Measurements from ENCODE around the gene ELAVL3.

Gene ELAVL3

GRCh38 chr19:11496391-11497163 is 15.7 kb upstream of the ELAVL3 start:
- no peak overlapping the region for H3K27ac Mint-ChIP-seq
- H3K27me3 Mint-ChIP-seq, result no peaks in the 10 kb centered on the region
- peaks cover 7% of the 10 kb centered on the region for H3K4me1 Mint-ChIP-seq
- H3K4me3 Mint-ChIP-seq, result no peak overlapping the region
- DNase-seq (peak; percentile 52 to 66), ATAC-seq (peak; percentile 83)
- H3K9me3 Mint-ChIP-seq, result no peaks in the 10 kb centered on the region

- H3K4me3 Mint-ChIP-seq, result no peak overlapping the region
- no peaks in the 10 kb centered on the region for H3K27me3 Mint-ChIP-seq
- no peaks in the 10 kb centered on the region for H3K9me3 Mint-ChIP-seq
These were observed 15.0 kb upstream of the ELAVL3 start for GRCh38 chr19:11495885-11496284.

DNA sequence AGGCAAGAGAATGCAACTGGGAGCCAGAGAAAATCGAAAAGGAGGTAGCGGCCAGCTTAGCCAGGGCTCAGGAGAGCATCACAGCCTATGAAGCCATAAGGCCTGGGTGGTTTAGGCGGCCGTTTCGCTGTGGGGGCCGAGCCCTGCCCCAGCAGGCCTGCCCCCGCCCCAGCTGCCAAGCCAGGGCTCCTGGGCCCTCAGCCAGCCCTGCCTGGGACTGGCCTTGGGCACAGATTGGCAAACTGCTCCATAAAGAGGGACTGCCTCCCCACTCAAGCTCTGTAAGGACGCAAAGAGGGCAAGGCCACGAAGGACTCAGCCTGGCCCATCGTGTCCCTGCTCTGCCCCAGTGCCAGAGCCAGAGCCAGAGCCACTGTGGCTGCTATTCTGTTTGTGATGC is 14.6 kb upstream of the ELAVL3 start:
- ATAC-seq, result no peak
- Mint-ChIP-seq H3K27me3 (no peaks in the 10 kb centered on the region), H3K4me1 (peaks cover 7% of the 10 kb centered on the region), H3K4me3 (no peak overlapping the region), H3K9me3 (no peaks in the 10 kb centered on the region), H3K27ac (no peak overlapping the region)
- DNase-seq, result no peak

More at GRCh38 chr19:11495885-11496284, 15.0 kb upstream of the ELAVL3 start:
- ATAC-seq, result no peak
- Mint-ChIP-seq H3K27ac (no peak overlapping the region), H3K4me1 (peaks cover 7% of the 10 kb centered on the region)
- no peak for DNase-seq

GRCh38 chr19:11494634-11495285 is 13.9 kb upstream of the ELAVL3 start:
- Mint-ChIP-seq H3K4me1 (peaks cover under 1% of the 10 kb centered on the region), H3K4me3 (no peak overlapping the region), H3K27me3 (no peaks in the 10 kb centered on the region), H3K27ac (peak overlapping the region in 1 of 2 donors; percentile 67), H3K9me3 (no peaks in the 10 kb centered on the region)
- DNase-seq (no peak), ATAC-seq (no peak)

DNA sequence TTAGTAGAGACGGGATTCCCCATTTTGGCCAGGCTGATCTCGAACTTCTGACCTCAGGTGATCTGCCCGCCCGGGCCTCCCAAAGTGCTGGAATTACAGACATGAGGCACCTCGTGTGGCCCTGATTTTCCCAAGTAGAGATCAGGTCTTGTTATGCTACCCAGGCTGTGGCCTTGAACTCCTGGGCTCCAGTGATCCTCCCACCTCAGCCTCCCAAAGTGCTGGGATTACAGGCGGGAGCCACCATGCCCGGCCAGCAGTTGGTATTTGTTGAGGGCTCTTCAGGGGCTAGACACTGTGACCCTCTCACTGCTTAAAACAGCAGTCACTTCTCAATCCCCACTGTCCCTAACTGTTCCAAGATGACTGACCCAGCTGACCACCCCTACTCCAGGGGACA is 8.5 kb upstream of the ELAVL3 start:
- no peak overlapping the region for H3K4me3 Mint-ChIP-seq
- ATAC-seq (no peak), DNase-seq (no peak)

DNA sequence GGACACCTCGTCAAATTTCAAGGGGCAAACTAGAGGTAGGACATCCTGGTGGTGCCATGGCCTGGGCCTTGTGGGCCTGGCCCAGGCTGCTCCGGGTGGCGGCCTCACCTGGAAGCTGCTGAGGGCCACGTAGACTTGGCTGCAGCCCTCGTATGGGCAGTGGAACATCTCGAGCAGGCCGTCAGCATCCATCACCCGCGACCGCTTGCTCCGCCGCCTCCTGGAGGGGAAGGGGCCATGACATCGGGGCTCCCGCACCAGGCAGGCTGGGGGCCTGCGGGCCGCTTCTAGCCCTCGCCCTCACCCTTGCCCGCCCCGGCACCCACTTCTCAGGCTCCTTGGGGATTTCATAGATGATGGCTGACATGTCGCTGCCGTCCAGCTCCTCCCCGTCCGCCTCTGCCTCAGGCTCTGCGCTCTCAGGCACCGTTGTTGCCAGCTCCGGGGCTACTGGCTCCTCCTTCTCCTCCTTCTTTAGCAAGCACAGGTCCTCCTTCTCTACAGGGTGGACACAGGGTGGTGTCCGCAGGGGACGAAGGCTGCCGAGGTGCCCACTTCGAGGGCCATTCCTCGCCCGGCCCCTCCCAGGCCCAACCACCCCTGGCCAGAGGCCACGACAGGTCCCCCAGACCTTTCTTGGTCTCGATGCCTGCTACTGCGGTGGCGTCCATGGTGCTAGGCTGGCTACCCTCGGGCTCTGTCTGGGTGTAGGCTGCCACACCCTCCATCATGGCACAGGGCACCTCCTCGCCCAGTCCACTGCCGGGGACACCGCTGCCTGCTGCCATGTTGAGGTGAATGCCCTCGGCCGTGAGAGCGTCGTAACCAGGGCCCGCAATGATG is 6.0 kb upstream of the ELAVL3 start:
- Mint-ChIP-seq H3K9me3 (no peaks in the 10 kb centered on the region), H3K27me3 (peaks cover 12% of the 10 kb centered on the region), H3K4me3 (no peak overlapping the region), H3K4me1 (peaks cover 14% of the 10 kb centered on the region), H3K27ac (no peak overlapping the region)
- no peak for ATAC-seq
- no peak for DNase-seq

More for the DNA sequence above, 8.5 kb upstream of the ELAVL3 start:
- H3K27ac Mint-ChIP-seq, result no peak overlapping the region
- no peaks in the 10 kb centered on the region for H3K9me3 Mint-ChIP-seq
- H3K27me3 Mint-ChIP-seq, result no peaks in the 10 kb centered on the region
- H3K4me1 Mint-ChIP-seq, result no peaks in the 10 kb centered on the region

DNA sequence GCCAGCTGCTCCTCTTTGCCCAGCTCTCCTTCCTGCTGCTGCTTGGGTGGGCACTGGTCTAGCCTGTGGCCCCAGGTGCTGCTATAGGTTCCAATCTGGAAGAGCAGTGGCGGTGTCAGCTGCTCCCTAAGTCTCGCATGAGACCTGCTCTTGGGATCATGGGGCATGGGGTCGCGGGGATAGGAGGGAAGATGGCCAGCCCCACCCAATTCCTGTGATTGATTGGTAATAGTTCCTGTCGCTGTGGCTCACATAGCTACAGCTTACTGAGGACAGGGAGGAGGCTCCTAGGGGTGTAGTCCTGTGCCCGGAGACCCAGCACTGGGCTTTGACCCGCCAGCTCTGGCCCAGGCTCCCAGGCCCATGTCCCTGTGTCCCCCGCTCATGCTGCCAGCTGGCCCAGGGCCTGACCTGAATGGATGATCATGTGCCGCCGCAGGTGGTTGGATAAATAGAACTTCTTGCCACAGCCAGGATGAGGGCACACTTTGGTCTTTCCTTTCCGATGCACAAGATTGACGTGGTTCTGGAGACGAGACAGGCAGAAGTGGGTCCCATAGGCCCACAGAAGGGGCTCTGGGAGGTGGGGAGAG is 4.5 kb upstream of the ELAVL3 start:
- Mint-ChIP-seq H3K27ac (no peak overlapping the region), H3K4me3 (no peak overlapping the region), H3K27me3 (peaks cover 28% of the 10 kb centered on the region), H3K4me1 (peaks cover 24% of the 10 kb centered on the region), H3K9me3 (no peaks in the 10 kb centered on the region)
- ATAC-seq (no peak), DNase-seq (no peak)

DNA sequence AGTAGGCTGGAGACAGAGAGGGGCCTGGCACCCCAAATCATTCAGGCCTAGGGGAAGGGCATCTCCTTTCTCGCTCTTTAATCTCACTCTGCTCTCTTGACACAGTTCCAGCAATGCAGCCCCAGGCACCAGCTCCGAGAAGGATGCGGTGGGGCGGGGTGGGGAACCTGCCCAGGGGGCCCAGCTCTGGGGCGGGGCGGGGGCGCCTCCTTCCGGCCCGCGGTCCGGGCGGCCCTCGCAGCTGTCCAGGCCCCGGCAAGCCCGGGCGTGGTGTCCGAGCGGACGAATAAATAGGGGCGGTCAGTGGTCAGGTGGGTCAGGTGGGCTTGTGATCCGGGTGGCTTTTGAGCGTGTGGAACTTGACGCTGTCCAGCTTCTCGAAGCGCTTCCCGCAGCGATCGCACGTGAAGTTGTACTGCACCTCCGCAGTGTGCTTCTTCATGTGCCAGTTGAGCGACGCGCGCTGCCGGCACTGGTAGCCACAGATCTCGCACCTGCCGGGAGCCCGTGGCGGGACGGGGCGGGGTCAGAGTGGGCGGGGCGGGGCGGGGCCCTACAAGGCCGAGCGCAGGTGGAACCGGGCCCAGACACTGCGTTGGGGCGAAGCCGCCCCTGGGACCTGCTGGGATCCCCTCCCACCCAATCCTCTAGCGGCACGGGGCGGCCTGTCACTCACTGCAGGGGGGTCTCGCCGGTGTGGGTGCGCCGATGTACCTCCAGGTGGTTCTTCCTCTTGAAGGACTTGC is 2.7 kb upstream of the ELAVL3 start:
- Mint-ChIP-seq H3K4me1 (peaks cover 29% of the 10 kb centered on the region), H3K27me3 (peaks cover 42% of the 10 kb centered on the region), H3K27ac (no peak overlapping the region), H3K4me3 (peak overlapping the region; percentile 77 to 89), H3K9me3 (no peaks in the 10 kb centered on the region)
- no peak for ATAC-seq
- no peak for DNase-seq

GRCh38 chr19:11482384-11483050 is 1.7 kb upstream of the ELAVL3 start:
- Mint-ChIP-seq H3K4me1 (peaks cover 29% of the 10 kb centered on the region), H3K27me3 (peaks cover 51% of the 10 kb centered on the region), H3K9me3 (no peaks in the 10 kb centered on the region), H3K4me3 (peak overlapping the region; percentile 77 to 89), H3K27ac (peak overlapping the region; percentile 93 to 94)
- DNase-seq, result peak; percentile 90 to 93
- ATAC-seq, result peak; percentile 80

- Mint-ChIP-seq H3K27me3 (peaks cover 54% of the 10 kb centered on the region), H3K27ac (peak overlapping the region; percentile 93 to 94), H3K4me3 (peak overlapping the region; percentile 77 to 89), H3K4me1 (peaks cover 29% of the 10 kb centered on the region), H3K9me3 (no peaks in the 10 kb centered on the region)
- DNase-seq (peak; percentile 89 to 93), ATAC-seq (peak; percentile 90)
These were observed 913 bp upstream of the ELAVL3 start for GRCh38 chr19:11481534-11482383.

DNA sequence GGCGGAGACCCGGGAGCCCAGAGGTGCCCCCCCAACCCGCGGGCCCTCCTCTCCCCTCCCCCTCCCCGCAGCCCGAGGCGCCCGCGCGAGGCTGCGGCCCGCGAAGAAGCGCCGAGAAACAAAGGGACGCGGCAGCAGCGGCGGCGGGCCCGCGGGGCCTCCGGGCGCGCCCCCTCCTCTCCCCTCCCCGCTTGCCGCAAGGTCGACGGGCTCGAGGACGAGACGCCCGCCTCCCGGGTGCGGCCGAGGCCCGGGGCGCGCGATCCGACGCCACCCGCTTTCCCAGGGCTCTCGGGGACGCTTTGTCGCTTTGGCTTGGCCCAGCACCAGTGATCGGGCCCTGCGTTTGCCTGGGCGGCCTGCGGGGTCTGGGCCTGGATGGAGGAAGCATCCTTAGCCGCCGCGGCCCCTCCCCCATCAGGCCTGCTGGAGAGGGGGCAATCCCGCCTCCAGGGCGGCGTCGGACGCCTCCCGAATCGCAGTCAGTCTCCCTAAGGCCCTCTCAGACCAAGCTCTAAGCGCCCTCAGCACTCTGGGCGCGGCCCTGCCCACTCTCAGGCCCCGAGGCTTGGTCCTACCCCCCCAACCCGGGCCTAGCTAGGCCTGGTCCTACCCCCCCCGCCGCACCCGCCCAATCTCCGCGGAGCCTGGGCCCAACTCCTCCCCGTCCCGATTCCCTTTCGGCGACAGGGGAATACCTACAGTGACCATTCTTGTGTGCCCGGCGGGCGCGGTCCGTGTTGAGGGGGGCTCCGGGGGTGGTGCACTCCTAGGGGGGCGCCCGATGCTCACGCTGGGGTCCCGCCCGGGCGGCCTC is 740 bp downstream of the ELAVL3 start:
- H3K4me3 Mint-ChIP-seq, result no peak overlapping the region
- no peak for ATAC-seq
- no peaks in the 10 kb centered on the region for H3K9me3 Mint-ChIP-seq
- H3K27ac Mint-ChIP-seq, result no peak overlapping the region
- peaks cover 29% of the 10 kb centered on the region for H3K4me1 Mint-ChIP-seq
- peaks cover 62% of the 10 kb centered on the region for H3K27me3 Mint-ChIP-seq
- DNase-seq, result no peak

DNA sequence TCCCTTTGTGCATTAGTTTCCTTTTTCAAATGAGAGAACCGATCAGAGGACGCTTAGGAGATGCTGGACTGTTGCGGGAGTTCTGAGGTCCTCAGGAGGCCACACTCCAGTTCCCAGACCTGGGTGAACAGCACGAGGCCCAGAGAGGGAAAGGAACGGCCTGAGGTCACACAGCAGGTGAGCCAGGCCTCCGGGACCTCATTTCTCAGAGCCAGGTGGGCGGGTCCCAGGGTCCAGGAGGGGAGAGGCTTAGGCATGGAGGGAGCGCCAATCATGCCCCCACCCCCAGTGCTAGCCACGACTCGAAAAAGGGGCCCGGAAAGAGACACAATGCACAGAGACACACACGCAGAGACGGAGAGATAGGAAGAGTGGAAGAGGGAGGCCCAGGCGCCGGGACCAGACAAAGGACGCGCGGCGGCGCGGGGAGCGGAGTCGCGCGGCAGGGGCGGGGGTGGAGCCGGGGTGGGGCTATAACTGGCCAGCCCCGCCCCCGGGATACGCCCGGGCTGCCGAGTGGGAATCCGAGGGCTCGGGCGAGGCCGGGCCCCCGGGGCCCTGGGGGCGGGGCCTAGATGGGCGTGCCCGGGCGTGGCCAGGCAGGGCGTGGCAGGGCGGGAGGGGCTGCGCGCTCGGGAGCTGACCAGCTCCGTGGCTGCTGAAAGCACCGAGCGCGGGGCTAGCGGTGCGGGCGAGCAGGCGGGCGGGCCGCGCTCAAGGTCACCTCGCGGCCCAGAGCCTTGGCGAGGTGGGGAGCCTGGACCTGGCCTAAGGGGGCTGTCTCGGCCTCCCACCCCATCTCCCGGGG is 1.6 kb downstream of the ELAVL3 start:
- no peak for ATAC-seq
- Mint-ChIP-seq H3K27me3 (peaks cover 62% of the 10 kb centered on the region), H3K9me3 (no peaks in the 10 kb centered on the region), H3K27ac (no peak overlapping the region), H3K4me1 (peaks cover 29% of the 10 kb centered on the region), H3K4me3 (peak overlapping the region; percentile 3 to 65)
- peak in 1 of 2 donors; percentile 27 for DNase-seq
